ENCODE results near the gene CCDC33. TPM values are rescaled to one million over a fixed set of nuclear protein-coding genes. Genes with fewer than 3 reads are reported as not detected.

Gene CCDC33
- polyA plus RNA-seq, 1 of the 3 experiments (the other 2 are of a cell fraction) = 4.0 TPM

DNA sequence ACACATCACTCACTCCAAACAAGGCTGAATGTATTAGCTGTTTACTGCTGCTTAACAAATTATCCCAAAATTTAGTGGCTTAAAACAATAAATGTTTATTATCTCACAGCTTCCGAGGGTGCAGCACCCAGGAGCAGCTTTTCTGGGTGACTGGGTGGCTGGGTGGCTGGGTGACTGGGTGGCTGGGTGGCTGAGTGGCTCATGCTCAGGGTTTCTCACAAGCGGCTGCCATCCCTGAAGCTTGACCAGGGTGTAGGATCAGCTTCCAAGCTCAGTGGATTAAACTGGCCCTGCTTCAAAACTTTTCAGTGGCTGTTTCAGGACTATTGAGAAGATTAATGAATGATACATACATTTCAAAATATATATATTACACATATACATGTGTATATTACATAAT lies 133.6 kb downstream of the CCDC33 start:
- POLR2A ChIA-PET = no interaction called here
- H3K27ac ChIP-seq (ENCODE audit: low read depth in 2 of 2, low read length in 1 of 2) = no peak overlapping the region
- CTCF ChIA-PET = interaction anchor here (0.6 to 23.8 kb wide), 3 partner anchors 13 to 125 kb away, joined by 3 to 779 read pairs (median 3); partner anchors contain the start of genes SEMA7A and UBL7

More for the DNA sequence above, 133.6 kb downstream of the CCDC33 start:
- Histone ChIP-seq H3K9me3 (no peaks in the 10 kb centered on the region), H2AFZ (ENCODE audit: low read depth) (no peak overlapping the region), H3K36me3 (replicated peaks in 1 of 2; ENCODE audit: control insufficient read depth in 1 of 2, insufficient read depth in 2 of 2, low read length in 1 of 2) (no peaks in the 10 kb centered on the region), H3K4me2 (no peak overlapping the region), H3K79me2 (ENCODE audit: insufficient read depth) (no peaks in the 10 kb centered on the region), H4K20me1 (ENCODE audit: insufficient read depth) (no peaks in the 10 kb centered on the region), H3F3A (replicated peaks; ENCODE audit: insufficient read depth) (no peaks in the 10 kb centered on the region), H3K4me1 (ENCODE audit: control insufficient read depth in 1 of 2, insufficient read depth in 2 of 2, low read depth in 1 of 2, low read length in 1 of 2) (peaks cover 0 to 8% of the 10 kb centered on the region in 2 experiments; a peak in 1 of 4 replicates), H3K9me2 (no peaks in the 10 kb centered on the region), H3K4me3 (ENCODE audit: low read depth in 2 of 2, low read length in 1 of 2) (no peak overlapping the region), H3K9ac (no peak overlapping the region), H3K27me3 (ENCODE audit: insufficient read depth) (peaks cover 30% of the 10 kb centered on the region)
- no peak for TF ChIP-seq FOXJ3 (CRISPR knock-in tag; IDR thresholded peaks at IDR 0.05)
- TF ChIP-seq, protein P1, sequence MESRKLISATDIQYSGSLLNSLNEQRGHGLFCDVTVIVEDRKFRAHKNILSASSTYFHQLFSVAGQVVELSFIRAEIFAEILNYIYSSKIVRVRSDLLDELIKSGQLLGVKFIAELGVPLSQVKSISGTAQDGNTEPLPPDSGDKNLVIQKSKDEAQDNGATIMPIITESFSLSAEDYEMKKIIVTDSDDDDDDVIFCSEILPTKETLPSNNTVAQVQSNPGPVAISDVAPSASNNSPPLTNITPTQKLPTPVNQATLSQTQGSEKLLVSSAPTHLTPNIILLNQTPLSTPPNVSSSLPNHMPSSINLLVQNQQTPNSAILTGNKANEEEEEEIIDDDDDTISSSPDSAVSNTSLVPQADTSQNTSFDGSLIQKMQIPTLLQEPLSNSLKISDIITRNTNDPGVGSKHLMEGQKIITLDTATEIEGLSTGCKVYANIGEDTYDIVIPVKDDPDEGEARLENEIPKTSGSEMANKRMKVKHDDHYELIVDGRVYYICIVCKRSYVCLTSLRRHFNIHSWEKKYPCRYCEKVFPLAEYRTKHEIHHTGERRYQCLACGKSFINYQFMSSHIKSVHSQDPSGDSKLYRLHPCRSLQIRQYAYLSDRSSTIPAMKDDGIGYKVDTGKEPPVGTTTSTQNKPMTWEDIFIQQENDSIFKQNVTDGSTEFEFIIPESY (IDR thresholded peaks at IDR 0.05; ENCODE audit: borderline replicate concordance, low read depth) = no peak
- no peak for TF ChIP-seq FOSL2 (IDR thresholded peaks at IDR 0.05; ENCODE audit: borderline replicate concordance, low read depth)
- TF ChIP-seq, protein P2, sequence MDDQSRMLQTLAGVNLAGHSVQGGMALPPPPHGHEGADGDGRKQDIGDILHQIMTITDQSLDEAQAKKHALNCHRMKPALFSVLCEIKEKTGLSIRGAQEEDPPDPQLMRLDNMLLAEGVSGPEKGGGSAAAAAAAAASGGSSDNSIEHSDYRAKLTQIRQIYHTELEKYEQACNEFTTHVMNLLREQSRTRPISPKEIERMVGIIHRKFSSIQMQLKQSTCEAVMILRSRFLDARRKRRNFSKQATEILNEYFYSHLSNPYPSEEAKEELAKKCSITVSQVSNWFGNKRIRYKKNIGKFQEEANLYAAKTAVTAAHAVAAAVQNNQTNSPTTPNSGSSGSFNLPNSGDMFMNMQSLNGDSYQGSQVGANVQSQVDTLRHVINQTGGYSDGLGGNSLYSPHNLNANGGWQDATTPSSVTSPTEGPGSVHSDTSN (IDR thresholded peaks at IDR 0.05) = no peak
- no peak for TF ChIP-seq SIN3A (IDR thresholded peaks at IDR 0.05; ENCODE audit: borderline replicate concordance, low read depth, low read length)
- TF ChIP-seq, protein P3, sequence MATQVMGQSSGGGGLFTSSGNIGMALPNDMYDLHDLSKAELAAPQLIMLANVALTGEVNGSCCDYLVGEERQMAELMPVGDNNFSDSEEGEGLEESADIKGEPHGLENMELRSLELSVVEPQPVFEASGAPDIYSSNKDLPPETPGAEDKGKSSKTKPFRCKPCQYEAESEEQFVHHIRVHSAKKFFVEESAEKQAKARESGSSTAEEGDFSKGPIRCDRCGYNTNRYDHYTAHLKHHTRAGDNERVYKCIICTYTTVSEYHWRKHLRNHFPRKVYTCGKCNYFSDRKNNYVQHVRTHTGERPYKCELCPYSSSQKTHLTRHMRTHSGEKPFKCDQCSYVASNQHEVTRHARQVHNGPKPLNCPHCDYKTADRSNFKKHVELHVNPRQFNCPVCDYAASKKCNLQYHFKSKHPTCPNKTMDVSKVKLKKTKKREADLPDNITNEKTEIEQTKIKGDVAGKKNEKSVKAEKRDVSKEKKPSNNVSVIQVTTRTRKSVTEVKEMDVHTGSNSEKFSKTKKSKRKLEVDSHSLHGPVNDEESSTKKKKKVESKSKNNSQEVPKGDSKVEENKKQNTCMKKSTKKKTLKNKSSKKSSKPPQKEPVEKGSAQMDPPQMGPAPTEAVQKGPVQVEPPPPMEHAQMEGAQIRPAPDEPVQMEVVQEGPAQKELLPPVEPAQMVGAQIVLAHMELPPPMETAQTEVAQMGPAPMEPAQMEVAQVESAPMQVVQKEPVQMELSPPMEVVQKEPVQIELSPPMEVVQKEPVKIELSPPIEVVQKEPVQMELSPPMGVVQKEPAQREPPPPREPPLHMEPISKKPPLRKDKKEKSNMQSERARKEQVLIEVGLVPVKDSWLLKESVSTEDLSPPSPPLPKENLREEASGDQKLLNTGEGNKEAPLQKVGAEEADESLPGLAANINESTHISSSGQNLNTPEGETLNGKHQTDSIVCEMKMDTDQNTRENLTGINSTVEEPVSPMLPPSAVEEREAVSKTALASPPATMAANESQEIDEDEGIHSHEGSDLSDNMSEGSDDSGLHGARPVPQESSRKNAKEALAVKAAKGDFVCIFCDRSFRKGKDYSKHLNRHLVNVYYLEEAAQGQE (IDR thresholded peaks at IDR 0.05; ENCODE audit: low read depth, low read length) = no peak
- TF ChIP-seq RAD21 (IDR thresholded peaks at IDR 0.05; ENCODE audit: low read length) = no peak
- 60% methylated on average over 2 of the region's 2 CpGs for WGBS (ENCODE audit: low lambda C conversion rate)
- no peak for DNase-seq
